ENCODE measurements around the gene KIF5C.

The KIF5C gene

GRCh38 chr2:149002891-149003740, 128.1 kb downstream of the KIF5C start:
- H3F3A ChIP-seq (ENCODE audit: insufficient read depth, low read length): no peaks in the 10 kb centered on the region
- no peak overlapping the region for H3K4me2 ChIP-seq (ENCODE audit: low read length)
- no peaks in the 10 kb centered on the region for H3K9me2 ChIP-seq (ENCODE audit: low read depth, low read length)
- H3K9me3 ChIP-seq (ENCODE audit: low read length): no peaks in the 10 kb centered on the region
- no peak overlapping the region for H2AFZ ChIP-seq (ENCODE audit: low read length)
- H3K4me1 ChIP-seq (ENCODE audit: insufficient read depth, low read length, severe bottlenecking): no peaks in the 10 kb centered on the region
- H3K9ac ChIP-seq (ENCODE audit: low read length): no peak overlapping the region
- TF ChIP-seq EZH2 (IDR thresholded peaks at IDR 0.05; ENCODE audit: borderline replicate concordance, low read length): no peak
- TF ChIP-seq, protein P1, sequence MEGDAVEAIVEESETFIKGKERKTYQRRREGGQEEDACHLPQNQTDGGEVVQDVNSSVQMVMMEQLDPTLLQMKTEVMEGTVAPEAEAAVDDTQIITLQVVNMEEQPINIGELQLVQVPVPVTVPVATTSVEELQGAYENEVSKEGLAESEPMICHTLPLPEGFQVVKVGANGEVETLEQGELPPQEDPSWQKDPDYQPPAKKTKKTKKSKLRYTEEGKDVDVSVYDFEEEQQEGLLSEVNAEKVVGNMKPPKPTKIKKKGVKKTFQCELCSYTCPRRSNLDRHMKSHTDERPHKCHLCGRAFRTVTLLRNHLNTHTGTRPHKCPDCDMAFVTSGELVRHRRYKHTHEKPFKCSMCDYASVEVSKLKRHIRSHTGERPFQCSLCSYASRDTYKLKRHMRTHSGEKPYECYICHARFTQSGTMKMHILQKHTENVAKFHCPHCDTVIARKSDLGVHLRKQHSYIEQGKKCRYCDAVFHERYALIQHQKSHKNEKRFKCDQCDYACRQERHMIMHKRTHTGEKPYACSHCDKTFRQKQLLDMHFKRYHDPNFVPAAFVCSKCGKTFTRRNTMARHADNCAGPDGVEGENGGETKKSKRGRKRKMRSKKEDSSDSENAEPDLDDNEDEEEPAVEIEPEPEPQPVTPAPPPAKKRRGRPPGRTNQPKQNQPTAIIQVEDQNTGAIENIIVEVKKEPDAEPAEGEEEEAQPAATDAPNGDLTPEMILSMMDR (IDR thresholded peaks at IDR 0.05; ENCODE audit: low read length): no peak
- no peak overlapping the region for H3K4me3 ChIP-seq (ENCODE audit: low read depth, low read length, poor library complexity, severe bottlenecking)
- no peaks in the 10 kb centered on the region for H4K20me1 ChIP-seq (ENCODE audit: insufficient read depth, low read length)
- no peaks in the 10 kb centered on the region for H3K79me2 ChIP-seq (ENCODE audit: insufficient read depth, low read length)
- no peaks in the 10 kb centered on the region for H3K27me3 ChIP-seq (ENCODE audit: insufficient read depth, low read length)
- H3K27ac ChIP-seq (ENCODE audit: low read depth, low read length, poor library complexity, severe bottlenecking): no peak overlapping the region
- no peaks in the 10 kb centered on the region for H3K36me3 ChIP-seq (ENCODE audit: insufficient read depth, low read length)

DNA sequence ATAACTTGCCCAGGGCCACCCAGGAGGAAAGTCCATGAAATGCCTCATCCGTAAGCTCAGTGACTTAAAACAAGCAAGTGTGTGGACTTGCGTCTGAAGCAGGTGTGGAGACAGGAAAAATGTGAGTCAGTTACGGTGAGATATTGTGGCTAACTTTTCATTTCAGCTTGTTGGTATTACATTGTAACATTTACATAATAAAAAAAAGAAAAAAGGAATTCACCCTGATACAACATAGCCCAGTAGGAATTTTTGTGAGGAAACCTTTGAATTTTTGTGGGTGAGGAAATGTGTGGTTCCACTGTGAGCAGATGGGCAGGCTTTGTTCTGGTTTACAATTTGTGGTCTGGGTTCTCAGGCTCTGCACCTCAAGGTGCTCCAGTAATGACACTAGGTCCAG, 129.8 kb downstream of the KIF5C start:
- H3K9me2 ChIP-seq (ENCODE audit: low read depth, low read length): no peaks in the 10 kb centered on the region
- H3K9ac ChIP-seq (ENCODE audit: low read length): no peak overlapping the region
- H3K27me3 ChIP-seq (ENCODE audit: insufficient read depth, low read length): no peaks in the 10 kb centered on the region
- H3F3A ChIP-seq (ENCODE audit: insufficient read depth, low read length): no peaks in the 10 kb centered on the region
- H3K4me2 ChIP-seq (ENCODE audit: low read length): no peak overlapping the region
- H4K20me1 ChIP-seq (ENCODE audit: insufficient read depth, low read length): no peaks in the 10 kb centered on the region
- H3K27ac ChIP-seq (ENCODE audit: low read depth, low read length, poor library complexity, severe bottlenecking): no peak overlapping the region
- H3K36me3 ChIP-seq (ENCODE audit: insufficient read depth, low read length): no peaks in the 10 kb centered on the region
- H3K4me1 ChIP-seq (ENCODE audit: insufficient read depth, low read length, severe bottlenecking): no peaks in the 10 kb centered on the region
- no peaks in the 10 kb centered on the region for H3K9me3 ChIP-seq (ENCODE audit: low read length)
- H2AFZ ChIP-seq (ENCODE audit: low read length): no peak overlapping the region
- H3K4me3 ChIP-seq (ENCODE audit: low read depth, low read length, poor library complexity, severe bottlenecking): no peak overlapping the region
- TF ChIP-seq EZH2 (IDR thresholded peaks at IDR 0.05; ENCODE audit: borderline replicate concordance, low read length): no peak
- TF ChIP-seq, protein P1 (IDR thresholded peaks at IDR 0.05; ENCODE audit: low read length): no peak
- H3K79me2 ChIP-seq (ENCODE audit: insufficient read depth, low read length): no peaks in the 10 kb centered on the region

GRCh38 chr2:149005471-149006077, 130.5 kb downstream of the KIF5C start:
- Histone ChIP-seq H3F3A (ENCODE audit: insufficient read depth, low read length) (no peaks in the 10 kb centered on the region), H3K9ac (ENCODE audit: low read length) (no peak overlapping the region), H3K27ac (ENCODE audit: low read depth, low read length, poor library complexity, severe bottlenecking) (no peak overlapping the region), H2AFZ (ENCODE audit: low read length) (no peak overlapping the region), H3K9me2 (ENCODE audit: low read depth, low read length) (no peaks in the 10 kb centered on the region), H3K27me3 (ENCODE audit: insufficient read depth, low read length) (no peaks in the 10 kb centered on the region), H3K4me1 (ENCODE audit: insufficient read depth, low read length, severe bottlenecking) (no peaks in the 10 kb centered on the region), H3K4me3 (ENCODE audit: low read depth, low read length, poor library complexity, severe bottlenecking) (no peak overlapping the region), H3K36me3 (ENCODE audit: insufficient read depth, low read length) (no peaks in the 10 kb centered on the region), H3K9me3 (ENCODE audit: low read length) (no peaks in the 10 kb centered on the region), H4K20me1 (ENCODE audit: insufficient read depth, low read length) (no peaks in the 10 kb centered on the region), H3K4me2 (ENCODE audit: low read length) (no peak overlapping the region), H3K79me2 (ENCODE audit: insufficient read depth, low read length) (no peaks in the 10 kb centered on the region)
- no peak for TF ChIP-seq EZH2 (IDR thresholded peaks at IDR 0.05; ENCODE audit: borderline replicate concordance, low read length)
- TF ChIP-seq, protein P1 (IDR thresholded peaks at IDR 0.05; ENCODE audit: low read length): no peak

All from OCI-LY1 (cell line).